Activated T-cell treated with anti-CD3 and anti-CD28 coated beads, Interleukin-2, amount 50 U/mL, for 1 hour (primary cell): Measurements from ENCODE around the gene TIMM21.
A peak's percentile ranks its signal among the peaks of the same experiment; 100 is the strongest.

Experiments used
- DNase-seq: peaks from one replicate; pipeline ENCODE4 v3.0.0-alpha.2; 2020

Gene TIMM21

DNA sequence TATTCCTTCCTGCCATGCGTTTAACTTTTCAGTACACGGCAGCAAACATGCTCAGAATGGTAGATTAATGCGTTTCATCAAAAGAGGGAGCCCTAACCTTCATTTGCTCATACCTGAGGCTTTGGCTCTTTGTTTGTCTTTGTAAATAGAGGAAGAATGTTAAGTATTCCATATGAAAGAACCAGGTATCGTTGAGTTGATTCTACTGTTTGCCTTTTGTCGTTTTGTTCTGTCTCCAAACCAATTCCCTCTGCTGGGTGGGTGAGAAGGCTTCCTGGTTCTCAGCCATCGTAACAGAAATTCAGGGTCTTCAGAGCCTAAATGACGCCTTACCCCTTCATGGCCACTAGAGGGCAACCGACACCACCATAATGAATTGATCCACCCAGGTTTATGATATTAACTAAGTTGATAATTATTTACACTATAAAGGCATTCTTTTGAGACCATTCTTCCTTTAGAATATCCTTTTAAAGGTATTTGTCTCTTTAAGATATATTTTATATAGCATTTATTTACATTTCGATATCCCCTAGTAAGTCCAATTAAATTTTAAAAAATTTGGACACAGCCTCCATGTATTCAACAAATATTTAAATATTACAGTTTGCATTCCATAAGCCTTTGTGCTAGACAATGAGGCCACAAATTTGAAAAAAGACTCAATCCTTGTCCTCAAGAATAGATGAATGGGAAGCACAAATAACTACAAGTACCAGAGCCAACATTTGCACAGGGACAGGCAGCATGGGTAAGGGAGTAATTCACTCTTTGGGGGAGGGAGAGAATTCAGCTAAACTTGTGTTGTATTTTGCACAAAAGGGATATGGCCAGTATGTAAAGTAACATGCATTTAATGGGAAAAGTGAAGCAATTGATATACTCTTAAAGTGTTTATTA is 48.1 kb downstream of the TIMM21 start:
- peak; percentile 35 for DNase-seq

- no peak for DNase-seq
Observed at GRCh38 chr18:74197705-74198341, 49.5 kb downstream of the TIMM21 start.

GRCh38 chr18:74198453-74198852 is 50.1 kb downstream of the TIMM21 start:
- no peak for DNase-seq

DNA sequence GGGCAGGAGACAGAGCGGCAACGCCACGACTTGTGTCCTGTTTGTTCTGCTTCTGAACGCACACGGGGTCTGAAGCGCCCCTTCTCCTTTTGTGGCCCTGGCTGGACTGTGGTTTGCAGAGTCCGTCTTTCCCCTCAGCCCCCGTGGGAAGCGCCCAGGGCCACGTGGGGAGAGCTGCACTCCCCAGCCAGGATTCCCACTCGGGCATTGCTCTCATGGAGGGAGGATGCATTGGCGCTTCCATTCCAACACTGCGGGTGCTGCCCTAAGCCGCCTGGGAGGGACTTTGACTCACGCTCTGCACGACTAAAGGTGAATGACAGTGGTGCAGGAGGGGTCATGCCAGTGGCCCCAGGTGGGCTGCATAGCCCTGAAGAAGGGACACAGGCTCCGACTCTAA is 52.5 kb downstream of the TIMM21 start:
- DNase-seq: no peak

DNA sequence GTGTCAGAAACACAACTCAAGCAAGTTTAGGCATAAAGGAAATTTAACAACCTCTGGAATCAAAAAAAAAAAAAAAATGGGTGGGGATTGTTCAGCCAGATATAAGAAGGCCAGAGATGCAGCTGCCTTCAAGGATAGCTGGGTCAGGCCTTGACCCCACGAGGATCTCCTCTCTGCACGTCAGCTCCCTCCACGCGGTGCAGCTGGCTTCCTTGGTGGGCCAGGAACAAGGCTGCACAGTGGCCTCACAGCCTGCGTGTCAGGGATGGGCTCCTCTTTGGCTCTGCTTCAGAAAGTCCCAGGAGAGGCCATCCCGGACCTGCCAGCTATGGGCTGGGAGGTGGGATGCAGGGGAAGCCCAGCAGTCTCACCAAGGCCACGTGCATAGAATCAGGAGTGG is 55.5 kb downstream of the TIMM21 start:
- no peak for DNase-seq

GRCh38 chr18:74204526-74205152 is 56.3 kb downstream of the TIMM21 start:
- no peak for DNase-seq
